Stimulated activated CD8-positive, alpha-beta memory T cell treated with anti-CD3 and anti-CD28 coated beads, Interleukin-15, amount 100 ng/mL, for 4 hours (primary cell): ENCODE measurements around the gene ZNF580.

Experiments
- DNase-seq, 2 donors: peaks; one replicate each; pipeline ENCODE4 v3.0.0-alpha.2; 2020; ENCODE audit warnings: low read depth in 2 of 2

The ZNF580 gene

DNA sequence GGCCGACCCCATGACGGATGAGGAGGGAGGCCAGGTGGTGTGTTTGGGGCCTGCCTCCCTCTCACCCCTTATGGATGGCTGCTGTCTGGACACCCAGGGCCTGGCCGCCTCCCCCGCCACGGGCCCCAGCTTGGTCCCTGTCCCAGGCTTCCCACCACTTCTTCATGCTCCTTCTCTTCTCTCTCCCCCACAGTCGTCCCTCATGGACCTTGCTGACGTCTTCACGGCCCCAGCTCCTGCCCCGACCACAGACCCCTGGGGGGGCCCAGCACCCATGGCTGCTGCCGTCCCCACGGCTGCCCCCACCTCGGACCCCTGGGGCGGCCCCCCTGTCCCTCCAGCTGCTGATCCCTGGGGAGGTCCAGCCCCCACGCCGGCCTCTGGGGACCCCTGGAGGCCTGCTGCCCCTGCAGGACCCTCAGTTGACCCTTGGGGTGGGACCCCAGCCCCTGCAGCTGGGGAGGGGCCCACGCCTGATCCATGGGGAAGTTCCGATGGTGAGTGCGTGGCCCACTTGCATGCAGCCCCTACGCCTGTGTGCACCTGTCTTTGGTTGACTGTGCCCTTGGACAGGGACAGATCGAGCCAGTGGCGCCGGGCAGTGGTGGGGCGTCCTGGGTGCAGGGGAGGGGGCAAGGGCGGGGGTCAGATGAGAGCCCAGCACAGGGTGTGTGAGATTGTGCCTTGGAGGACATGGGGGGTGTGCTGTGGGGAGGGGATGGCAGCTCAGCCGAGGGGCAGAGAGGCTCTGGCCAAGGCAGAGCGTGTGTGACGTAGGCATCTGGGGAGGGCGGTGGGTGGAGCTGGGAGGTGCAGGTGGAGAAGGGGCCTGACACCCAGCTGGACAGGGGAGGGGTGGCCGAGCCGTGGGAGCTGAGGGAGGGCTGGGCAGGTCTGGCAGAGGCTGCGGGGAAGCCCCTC is 51.0 kb downstream of the ZNF580 start:
- DNase-seq = no peak

DNA sequence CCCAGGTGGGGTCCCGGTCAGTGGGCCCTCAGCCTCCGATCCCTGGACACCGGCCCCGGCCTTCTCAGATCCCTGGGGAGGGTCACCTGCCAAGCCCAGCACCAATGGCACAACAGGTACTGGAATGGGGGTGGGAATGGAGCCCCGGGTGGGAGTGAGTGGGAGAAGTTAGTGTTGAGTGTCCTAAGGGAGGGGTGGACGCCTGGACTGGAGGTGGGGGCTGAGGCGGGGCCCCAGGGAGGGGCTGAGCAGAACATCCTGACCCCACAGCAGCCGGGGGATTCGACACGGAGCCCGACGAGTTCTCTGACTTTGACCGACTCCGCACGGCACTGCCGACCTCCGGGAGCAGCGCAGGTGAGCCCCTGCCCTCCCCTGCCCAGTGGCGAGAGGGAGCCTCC is 51.9 kb downstream of the ZNF580 start:
- DNase-seq = no peak
